ENCODE results near the gene ZNF606.

DNA sequence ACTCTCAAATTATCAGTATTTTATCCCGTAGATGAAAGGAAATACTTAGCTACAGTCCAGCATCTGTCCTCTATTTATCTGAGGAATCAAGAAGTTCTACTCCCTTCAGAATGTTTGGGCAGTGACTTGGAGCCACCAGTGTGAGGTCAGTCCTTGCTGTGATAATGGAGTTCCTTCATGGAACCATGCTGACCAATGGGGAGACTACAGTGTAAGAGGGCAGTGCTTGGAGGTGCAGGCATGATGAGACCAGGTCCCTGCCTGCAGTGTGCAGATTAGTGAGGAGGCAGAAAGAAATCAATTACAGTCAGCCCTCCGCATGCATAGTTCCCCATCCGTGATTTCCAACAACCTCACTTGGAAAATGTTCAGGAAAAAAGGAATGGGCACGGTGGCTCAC lies 28.2 kb downstream of the ZNF606 start, which contains the start of gene C19orf18:
- TF ChIP-seq CTCF (IDR thresholded peaks at IDR 0.05) (no peak), POLR2A (IDR thresholded peaks at IDR 0.05) (no peak)
